Measurements from ENCODE around the gene SF3A1.
"Not testable (repeated sequence)": the region's sequence is repeated elsewhere in the genome, so short reads cannot be mapped to it uniquely, and the experiment has no call there.

The SF3A1 gene

DNA sequence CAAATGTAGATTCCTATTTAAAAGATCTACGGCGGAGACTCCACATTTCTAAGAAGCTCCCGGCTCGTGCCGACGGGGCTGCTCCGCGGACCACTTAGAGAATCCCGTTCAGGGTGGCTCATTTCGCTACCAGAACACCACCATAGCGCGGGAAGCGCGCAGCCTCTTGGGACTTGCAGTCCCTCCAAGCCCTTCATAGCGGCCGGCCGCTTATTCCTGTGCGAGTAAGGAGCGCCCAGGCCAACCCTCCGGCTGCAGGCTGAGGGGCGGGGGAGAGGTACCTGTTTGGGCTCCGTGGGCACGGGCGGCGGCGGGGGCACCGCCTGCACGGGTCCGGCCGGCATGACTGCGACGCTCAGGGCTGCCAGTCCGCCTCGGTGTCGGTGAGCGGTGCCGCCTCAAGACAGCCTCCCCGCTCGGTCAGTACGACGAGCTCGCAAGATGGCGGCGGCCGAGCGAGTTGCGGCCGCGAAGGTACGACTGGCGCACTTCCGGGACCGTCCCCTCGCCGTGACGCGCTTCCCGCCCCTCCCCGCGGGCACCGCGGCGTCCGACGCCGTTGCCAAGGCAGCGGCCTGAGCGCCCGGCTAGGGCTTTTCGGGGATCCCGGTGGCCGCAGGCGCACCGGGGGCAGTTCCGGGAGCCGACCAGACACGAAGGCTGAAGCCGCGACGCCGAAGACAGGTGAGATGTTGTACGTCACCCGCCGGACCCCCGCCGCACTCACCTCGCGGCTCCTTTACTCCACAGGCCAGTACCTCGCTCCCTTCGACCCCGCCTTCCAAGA is at the start of gene SF3A1, which contains the start of gene CCDC157:
TSS of gene SF3A1 (minus strand) at position 446 of the 787 bp plus-strand sequence. CDS start at position 344, 102 bp downstream.
TSS of gene CCDC157 (plus strand) at position 559 of the 787 bp plus-strand sequence. CDS start 8,994 bp downstream, outside the sequence.
- H2AFZ ChIP-seq (ENCODE audit: low read depth, low read length) = peak within 1 kb of the TSS; percentile 66; the same call in 1 of the 2 replicates
- no peaks in the 10 kb centered on the region for H3K9me3 ChIP-seq (ENCODE audit: insufficient read depth, low read length)
- H3K27ac ChIP-seq (ENCODE audit: low read length) = peak within 1 kb of the TSS; percentile 81
- peaks cover 30% of the 10 kb centered on the region for H4K20me1 ChIP-seq (ENCODE audit: insufficient read depth, low read length)
- H3K79me2 ChIP-seq (ENCODE audit: low read length) = peaks cover 47% of the 10 kb centered on the region
- peaks cover 17% of the 10 kb centered on the region for H3K4me1 ChIP-seq (ENCODE audit: low read length)
- TF ChIP-seq, protein P1, sequence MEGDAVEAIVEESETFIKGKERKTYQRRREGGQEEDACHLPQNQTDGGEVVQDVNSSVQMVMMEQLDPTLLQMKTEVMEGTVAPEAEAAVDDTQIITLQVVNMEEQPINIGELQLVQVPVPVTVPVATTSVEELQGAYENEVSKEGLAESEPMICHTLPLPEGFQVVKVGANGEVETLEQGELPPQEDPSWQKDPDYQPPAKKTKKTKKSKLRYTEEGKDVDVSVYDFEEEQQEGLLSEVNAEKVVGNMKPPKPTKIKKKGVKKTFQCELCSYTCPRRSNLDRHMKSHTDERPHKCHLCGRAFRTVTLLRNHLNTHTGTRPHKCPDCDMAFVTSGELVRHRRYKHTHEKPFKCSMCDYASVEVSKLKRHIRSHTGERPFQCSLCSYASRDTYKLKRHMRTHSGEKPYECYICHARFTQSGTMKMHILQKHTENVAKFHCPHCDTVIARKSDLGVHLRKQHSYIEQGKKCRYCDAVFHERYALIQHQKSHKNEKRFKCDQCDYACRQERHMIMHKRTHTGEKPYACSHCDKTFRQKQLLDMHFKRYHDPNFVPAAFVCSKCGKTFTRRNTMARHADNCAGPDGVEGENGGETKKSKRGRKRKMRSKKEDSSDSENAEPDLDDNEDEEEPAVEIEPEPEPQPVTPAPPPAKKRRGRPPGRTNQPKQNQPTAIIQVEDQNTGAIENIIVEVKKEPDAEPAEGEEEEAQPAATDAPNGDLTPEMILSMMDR (IDR thresholded peaks at IDR 0.05; ENCODE audit: low read depth, low read length) = no peak
- TF ChIP-seq EZH2phosphoT487 (IDR thresholded peaks at IDR 0.05; ENCODE audit: low read depth) = no peak
- H3K36me3 ChIP-seq (replicated peaks; ENCODE audit: low read depth, low read length) = peaks cover 22% of the 10 kb centered on the region
- no peaks in the 10 kb centered on the region for H3K27me3 ChIP-seq (ENCODE audit: low read depth, low read length)
- H3K4me2 ChIP-seq (ENCODE audit: low read length) = peak within 1 kb of the TSS; percentile 98
- peak within 1 kb of the TSS; percentile 83 for H3K4me3 ChIP-seq (ENCODE audit: low read length)
- H3K9ac ChIP-seq (ENCODE audit: low read length) = peak within 1 kb of the TSS; percentile 89

DNA sequence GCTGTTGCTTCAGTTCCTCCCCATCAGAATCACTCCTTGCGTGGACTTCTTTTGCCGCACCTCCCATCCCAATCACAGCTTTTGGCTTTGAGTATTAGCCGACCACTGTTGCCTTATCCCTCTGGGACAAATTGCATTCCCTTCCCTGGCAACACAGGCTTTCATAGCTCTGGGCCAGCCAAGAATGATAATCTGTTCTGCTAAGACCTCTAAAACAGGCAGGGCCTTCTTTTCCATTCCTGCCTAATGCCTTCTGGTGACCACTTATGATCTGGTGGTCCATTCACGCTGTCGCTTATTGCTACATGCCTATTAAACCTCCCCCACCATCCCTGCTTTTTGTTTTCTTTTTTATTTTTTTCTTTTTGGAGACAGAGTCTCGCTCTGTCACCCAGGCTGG is 49.7 kb upstream of the SF3A1 start:
- no peaks in the 10 kb centered on the region for H3K9me3 ChIP-seq (ENCODE audit: insufficient read depth, low read length)
- H3K27ac ChIP-seq (ENCODE audit: low read length) = no peak overlapping the region
- H3K4me2 ChIP-seq (ENCODE audit: low read length) = no peak overlapping the region
- peaks cover 22% of the 10 kb centered on the region for H3K36me3 ChIP-seq (replicated peaks; ENCODE audit: low read depth, low read length)
- H3K27me3 ChIP-seq (ENCODE audit: low read depth, low read length) = no peaks in the 10 kb centered on the region
- peaks cover 3% of the 10 kb centered on the region; the same call in 1 of the 2 replicates for H4K20me1 ChIP-seq (ENCODE audit: insufficient read depth, low read length)
- no peak overlapping the region for H3K9ac ChIP-seq (ENCODE audit: low read length)
- H3K4me1 ChIP-seq (ENCODE audit: low read length) = no peaks in the 10 kb centered on the region
- no peak overlapping the region for H3K4me3 ChIP-seq (ENCODE audit: low read length)
- no peak for TF ChIP-seq EZH2phosphoT487 (IDR thresholded peaks at IDR 0.05; ENCODE audit: low read depth)
- TF ChIP-seq, protein P1 (IDR thresholded peaks at IDR 0.05; ENCODE audit: low read depth, low read length) = no peak
- H3K79me2 ChIP-seq (ENCODE audit: low read length) = no peaks in the 10 kb centered on the region
- H2AFZ ChIP-seq (ENCODE audit: low read depth, low read length) = no peak overlapping the region

GRCh38 chr22:30405731-30406130 is 49.0 kb upstream of the SF3A1 start:
- H3K9me3 ChIP-seq (ENCODE audit: insufficient read depth, low read length) = no peaks in the 10 kb centered on the region
- H3K27ac ChIP-seq (ENCODE audit: low read length) = no peak overlapping the region
- H3K79me2 ChIP-seq (ENCODE audit: low read length) = no peaks in the 10 kb centered on the region
- H3K4me2 ChIP-seq (ENCODE audit: low read length) = no peak overlapping the region
- no peaks in the 10 kb centered on the region for H3K27me3 ChIP-seq (ENCODE audit: low read depth, low read length)
- no peaks in the 10 kb centered on the region for H3K4me1 ChIP-seq (ENCODE audit: low read length)
- H3K36me3 ChIP-seq (replicated peaks; ENCODE audit: low read depth, low read length) = peaks cover 20% of the 10 kb centered on the region
- no peak overlapping the region for H2AFZ ChIP-seq (ENCODE audit: low read depth, low read length)
- no peak for TF ChIP-seq EZH2phosphoT487 (IDR thresholded peaks at IDR 0.05; ENCODE audit: low read depth)
- TF ChIP-seq, protein P1 (IDR thresholded peaks at IDR 0.05; ENCODE audit: low read depth, low read length) = no peak
- no peak overlapping the region for H3K9ac ChIP-seq (ENCODE audit: low read length)
- peaks cover 3% of the 10 kb centered on the region; the same call in 1 of the 2 replicates for H4K20me1 ChIP-seq (ENCODE audit: insufficient read depth, low read length)
- H3K4me3 ChIP-seq (ENCODE audit: low read length) = no peak overlapping the region

GRCh38 chr22:30404307-30404706 is 47.6 kb upstream of the SF3A1 start:
- no peaks in the 10 kb centered on the region for H3K9me3 ChIP-seq (ENCODE audit: insufficient read depth, low read length)
- no peak overlapping the region for H3K4me3 ChIP-seq (ENCODE audit: low read length)
- no peak overlapping the region for H3K27ac ChIP-seq (ENCODE audit: low read length)
- H4K20me1 ChIP-seq (ENCODE audit: insufficient read depth, low read length) = peaks cover 3% of the 10 kb centered on the region; the same call in 1 of the 2 replicates
- no peak overlapping the region for H3K4me2 ChIP-seq (ENCODE audit: low read length)
- peaks cover 18% of the 10 kb centered on the region for H3K36me3 ChIP-seq (replicated peaks; ENCODE audit: low read depth, low read length)
- H3K4me1 ChIP-seq (ENCODE audit: low read length) = no peaks in the 10 kb centered on the region
- TF ChIP-seq, protein P1 (IDR thresholded peaks at IDR 0.05; ENCODE audit: low read depth, low read length) = no peak
- TF ChIP-seq EZH2phosphoT487 (IDR thresholded peaks at IDR 0.05; ENCODE audit: low read depth) = no peak
- no peaks in the 10 kb centered on the region for H3K27me3 ChIP-seq (ENCODE audit: low read depth, low read length)
- no peak overlapping the region for H2AFZ ChIP-seq (ENCODE audit: low read depth, low read length)
- H3K79me2 ChIP-seq (ENCODE audit: low read length) = no peaks in the 10 kb centered on the region
- no peak overlapping the region for H3K9ac ChIP-seq (ENCODE audit: low read length)

DNA sequence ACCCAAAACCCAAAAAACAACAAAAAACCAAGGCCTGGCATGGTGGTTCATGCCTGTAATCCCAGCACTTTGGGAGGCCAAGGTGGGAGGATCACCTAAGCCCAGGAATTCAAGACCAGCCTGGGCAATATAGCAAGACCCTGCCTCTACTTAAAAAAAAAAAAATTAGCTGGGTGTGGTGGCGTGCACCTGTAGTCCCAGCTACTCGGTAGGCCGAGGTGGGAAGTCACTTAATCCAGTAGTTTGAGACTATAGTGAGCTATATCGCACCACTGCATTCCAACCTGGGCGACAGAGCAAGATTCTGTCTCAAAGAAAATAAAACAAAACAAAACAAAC is 46.0 kb upstream of the SF3A1 start:
- H3K79me2 ChIP-seq (ENCODE audit: low read length); H3K9ac ChIP-seq (ENCODE audit: low read length); H3K4me2 ChIP-seq (ENCODE audit: low read length); H3K27me3 ChIP-seq (ENCODE audit: low read depth, low read length); H4K20me1 ChIP-seq (ENCODE audit: insufficient read depth, low read length); H3K4me1 ChIP-seq (ENCODE audit: low read length); H3K9me3 ChIP-seq (ENCODE audit: insufficient read depth, low read length); H3K27ac ChIP-seq (ENCODE audit: low read length); H2AFZ ChIP-seq (ENCODE audit: low read depth, low read length); H3K4me3 ChIP-seq (ENCODE audit: low read length): not testable (repeated sequence)
- peaks cover 11% of the 10 kb centered on the region for H3K36me3 ChIP-seq (replicated peaks; ENCODE audit: low read depth, low read length)

Data from OCI-LY3 (cell line).